Prostate gland (tissue), 2 donors: ENCODE measurements around the gene SPAG7.

Experiments
- POLR2A ChIP-seq: fragments of 450-650 bp; IDR thresholded peaks from one replicate; pipeline ENCODE4 v1.6.1; 2016; ENCODE audit warnings: antibody characterized with exemption, mild to moderate bottlenecking
- POLR2AphosphoS5 ChIP-seq: sonication (generic); formaldehyde crosslinking; IDR thresholded peaks from one replicate; pipeline ENCODE4 v1.6.1; 2017; ENCODE audit warnings: antibody characterized with exemption
- TF ChIP-seq, protein P1 (sequence below), 4 experiments: fragments of 200-600 bp in 2 of 4; fragments of 450-650 bp in 2 of 4; sonication (generic) in 2 of 4; IDR thresholded peaks; 1 replicate in 3 of 4; 2 replicates in 1 of 4; pipeline ENCODE4 v1.5.1; 2016 to 2019; ENCODE audit warnings: antibody characterized with exemption in 4 of 4, mild to moderate bottlenecking in 2 of 4, moderate library complexity in 2 of 4

DNA sequence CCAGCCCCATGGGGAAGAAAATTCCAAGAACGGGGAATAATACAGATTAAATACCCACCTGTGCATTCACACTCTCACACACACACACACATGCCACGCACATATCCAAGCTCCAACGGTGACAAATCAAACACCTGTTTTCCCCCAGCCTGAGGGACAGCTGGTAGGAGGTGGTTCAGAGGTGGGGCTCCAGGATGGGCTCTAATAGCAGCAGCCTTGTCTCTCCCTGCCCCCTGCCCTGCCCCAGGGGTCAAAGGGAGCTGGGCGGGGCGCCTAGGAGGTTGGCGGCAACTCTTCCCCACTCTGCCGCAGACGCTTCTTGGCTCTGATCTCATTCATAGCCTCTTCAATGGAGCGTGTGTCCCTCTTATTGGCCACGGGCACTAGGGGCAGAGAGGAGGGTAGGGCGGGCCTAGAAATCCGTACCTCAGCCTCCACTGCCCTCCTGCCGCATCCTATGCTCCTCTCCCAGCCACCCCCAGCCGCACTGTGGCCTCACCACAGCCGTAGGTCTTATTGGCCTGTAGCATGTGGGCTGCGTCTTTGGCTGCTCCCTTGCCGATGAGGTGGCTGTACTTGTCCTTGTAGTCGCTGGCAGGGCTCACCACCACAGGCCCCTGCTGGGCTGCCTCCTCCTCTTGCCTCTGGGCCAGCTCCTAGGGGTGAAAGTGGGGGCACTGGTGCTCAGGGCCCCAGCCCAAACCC, 8.2 kb downstream of the SPAG7 start:
- TF ChIP-seq, protein P1, sequence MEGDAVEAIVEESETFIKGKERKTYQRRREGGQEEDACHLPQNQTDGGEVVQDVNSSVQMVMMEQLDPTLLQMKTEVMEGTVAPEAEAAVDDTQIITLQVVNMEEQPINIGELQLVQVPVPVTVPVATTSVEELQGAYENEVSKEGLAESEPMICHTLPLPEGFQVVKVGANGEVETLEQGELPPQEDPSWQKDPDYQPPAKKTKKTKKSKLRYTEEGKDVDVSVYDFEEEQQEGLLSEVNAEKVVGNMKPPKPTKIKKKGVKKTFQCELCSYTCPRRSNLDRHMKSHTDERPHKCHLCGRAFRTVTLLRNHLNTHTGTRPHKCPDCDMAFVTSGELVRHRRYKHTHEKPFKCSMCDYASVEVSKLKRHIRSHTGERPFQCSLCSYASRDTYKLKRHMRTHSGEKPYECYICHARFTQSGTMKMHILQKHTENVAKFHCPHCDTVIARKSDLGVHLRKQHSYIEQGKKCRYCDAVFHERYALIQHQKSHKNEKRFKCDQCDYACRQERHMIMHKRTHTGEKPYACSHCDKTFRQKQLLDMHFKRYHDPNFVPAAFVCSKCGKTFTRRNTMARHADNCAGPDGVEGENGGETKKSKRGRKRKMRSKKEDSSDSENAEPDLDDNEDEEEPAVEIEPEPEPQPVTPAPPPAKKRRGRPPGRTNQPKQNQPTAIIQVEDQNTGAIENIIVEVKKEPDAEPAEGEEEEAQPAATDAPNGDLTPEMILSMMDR (IDR thresholded peaks at IDR 0.05), result no peak
- TF ChIP-seq POLR2AphosphoS5 (no peak), POLR2A (no peak)
